GM12873 (cell line): ENCODE measurements around the gene PLXNB2.

Experiments
- TF ChIP-seq, protein P1 (sequence below): IDR thresholded peaks from 2 replicates; pipeline ENCODE4 v1.5.1; 2012; ENCODE audit warnings: low read depth, mild to moderate bottlenecking, moderate library complexity, low read length, control low read depth; ENCODE audit not compliant: insufficient read depth; ENCODE audit errors: missing control alignments

The PLXNB2 gene

DNA sequence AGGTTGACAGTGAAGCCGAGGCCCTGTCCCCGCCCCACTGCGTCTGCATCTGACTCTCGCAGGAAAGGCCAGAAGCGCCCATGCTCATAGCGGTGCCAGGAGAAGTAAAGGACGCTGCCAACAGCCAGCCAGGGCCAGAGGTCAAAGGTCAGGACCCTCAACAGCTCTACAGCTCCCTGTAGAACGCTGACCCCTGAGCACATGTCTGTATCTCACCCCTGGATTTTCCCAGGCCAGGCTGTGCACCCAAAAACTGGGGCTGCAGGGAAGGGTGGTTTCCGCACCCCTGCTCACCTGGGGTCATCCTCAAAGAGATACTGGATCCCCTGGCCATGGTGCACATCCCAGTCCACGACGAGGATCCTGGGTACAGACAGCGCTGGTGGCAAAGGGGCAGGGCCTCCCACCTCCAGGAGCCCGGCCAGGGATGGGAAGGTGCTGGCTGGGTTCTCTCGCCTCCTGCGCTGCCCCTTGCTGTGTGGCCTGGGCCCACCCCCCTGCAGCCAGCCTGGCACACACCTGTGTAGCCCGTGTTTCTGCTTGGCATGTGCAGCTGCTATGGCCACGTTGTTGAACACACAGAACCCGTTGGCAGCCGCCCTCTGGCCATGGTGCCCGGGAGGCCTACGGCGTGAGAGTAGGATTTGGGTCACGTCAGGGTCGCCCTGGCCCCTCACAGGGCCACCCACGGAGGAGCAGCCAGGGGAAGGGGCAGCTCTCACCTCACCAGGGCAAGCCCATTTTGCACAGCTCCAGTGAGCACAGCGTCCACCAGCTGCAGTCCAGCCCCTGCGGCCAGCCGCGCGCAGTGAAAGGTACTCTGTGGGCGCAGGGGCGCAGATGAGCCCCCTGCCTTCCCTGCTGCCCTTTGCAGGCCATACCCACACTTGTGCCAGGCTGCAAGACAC lies 57.9 kb downstream of the PLXNB2 start:
- TF ChIP-seq, protein P1, sequence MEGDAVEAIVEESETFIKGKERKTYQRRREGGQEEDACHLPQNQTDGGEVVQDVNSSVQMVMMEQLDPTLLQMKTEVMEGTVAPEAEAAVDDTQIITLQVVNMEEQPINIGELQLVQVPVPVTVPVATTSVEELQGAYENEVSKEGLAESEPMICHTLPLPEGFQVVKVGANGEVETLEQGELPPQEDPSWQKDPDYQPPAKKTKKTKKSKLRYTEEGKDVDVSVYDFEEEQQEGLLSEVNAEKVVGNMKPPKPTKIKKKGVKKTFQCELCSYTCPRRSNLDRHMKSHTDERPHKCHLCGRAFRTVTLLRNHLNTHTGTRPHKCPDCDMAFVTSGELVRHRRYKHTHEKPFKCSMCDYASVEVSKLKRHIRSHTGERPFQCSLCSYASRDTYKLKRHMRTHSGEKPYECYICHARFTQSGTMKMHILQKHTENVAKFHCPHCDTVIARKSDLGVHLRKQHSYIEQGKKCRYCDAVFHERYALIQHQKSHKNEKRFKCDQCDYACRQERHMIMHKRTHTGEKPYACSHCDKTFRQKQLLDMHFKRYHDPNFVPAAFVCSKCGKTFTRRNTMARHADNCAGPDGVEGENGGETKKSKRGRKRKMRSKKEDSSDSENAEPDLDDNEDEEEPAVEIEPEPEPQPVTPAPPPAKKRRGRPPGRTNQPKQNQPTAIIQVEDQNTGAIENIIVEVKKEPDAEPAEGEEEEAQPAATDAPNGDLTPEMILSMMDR, result no peak

DNA sequence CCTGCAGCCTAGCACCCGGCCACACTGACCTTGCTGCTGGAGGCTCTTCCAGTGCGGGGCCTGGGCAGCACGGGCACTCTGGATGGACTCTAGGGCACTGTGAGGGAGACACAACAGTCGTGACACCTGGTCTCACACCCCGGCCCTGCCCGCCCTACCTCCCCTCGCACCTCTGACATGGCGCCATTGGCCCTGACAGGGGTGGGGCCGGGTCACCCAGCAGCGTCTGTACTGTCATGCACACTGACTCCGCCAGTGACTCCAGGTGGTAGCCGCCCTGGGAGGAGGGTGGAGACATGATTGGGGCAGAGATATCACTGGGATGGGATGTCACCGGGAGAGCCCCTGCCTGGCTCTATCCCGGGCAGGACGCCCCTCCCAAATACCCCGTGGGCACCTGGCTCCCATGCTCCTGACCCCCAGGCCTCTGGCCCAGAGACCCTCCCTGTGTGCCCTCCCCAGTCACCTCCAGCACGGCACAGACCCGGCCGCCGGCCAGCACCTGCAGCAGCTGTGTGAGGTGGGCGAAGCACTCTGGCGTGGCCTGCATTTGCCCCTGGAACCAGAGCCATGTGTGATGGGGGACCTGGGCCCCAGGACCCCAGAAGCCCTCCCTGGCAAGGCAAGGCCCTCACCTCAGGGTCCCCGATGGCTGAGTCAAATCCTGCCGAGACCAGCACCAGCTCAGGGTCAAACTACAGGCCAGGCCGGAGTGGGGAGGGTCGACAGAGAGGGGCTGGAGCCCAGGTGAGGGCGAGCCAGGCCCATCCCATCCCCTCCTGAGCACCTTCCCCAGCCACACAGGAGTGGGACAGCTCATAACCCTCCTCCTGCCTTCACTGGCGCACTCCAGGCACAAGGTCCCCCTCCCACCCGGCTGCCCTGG lies 59.0 kb downstream of the PLXNB2 start:
- TF ChIP-seq, protein P1, result no peak

DNA sequence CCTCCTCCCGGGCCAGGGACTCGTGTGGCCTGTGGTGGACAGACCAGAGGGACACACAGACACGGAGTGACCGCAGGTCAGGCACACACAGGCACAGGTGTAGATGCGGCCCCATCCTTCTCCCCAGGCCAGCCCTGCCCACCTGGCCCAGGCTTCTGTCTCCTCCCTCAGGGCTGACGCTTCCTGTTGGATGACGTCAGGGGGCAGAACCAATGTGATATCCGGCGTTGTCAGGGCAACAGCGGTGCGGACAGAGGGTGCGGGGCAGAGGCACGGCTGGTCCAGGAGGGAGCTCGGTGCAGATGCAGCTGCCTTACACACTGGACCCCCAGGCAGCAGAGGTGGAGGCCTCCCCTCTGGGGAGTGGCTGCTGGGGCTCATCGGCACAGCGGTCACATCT lies 59.7 kb downstream of the PLXNB2 start:
- TF ChIP-seq, protein P1, result no peak

GRCh38 chr22:50246242-50247175 lies 60.9 kb downstream of the PLXNB2 start:
- TF ChIP-seq, protein P1, result peak; percentile 38

DNA sequence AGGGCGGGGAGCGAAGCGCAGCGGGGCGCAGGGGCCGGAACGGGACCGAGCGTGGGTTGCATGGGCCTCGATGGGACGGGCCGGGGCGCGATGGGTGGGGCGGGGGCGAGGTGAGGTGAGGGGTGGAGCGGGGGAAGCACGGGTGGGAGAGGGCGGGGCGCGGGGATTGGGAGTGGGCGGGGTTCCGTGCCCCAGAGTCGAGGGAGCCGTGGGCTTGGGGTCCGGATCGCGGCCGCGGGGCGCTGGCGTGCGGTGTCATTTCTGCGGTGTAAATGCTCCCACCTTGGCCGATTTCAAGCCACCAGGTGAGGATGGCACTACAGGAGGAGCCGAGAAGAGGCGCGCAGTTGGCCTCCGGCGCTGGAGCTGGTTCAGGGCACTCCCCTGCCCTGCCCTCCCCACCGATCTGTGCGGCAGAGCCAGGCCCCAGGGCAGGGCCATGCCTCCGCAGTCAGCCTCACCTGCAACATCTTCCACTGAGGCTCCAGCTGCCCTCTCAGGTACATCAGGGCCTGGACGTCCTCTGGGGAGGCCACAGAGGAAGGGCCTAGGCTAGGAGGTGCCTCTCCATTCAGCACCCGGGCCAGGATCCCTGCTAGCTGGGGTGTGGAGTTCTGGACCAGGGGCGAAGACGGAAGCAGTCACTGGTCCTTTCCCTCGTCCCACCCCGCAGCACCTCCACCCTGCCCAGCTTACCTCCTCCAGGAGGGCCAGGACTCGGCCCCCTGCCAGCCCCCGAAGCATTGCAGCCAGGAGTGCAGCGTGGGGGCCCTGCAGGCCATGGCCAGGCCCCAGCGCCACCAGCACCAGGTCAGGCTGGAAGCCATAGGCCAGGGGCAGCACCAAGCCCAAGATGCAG lies 62.0 kb downstream of the PLXNB2 start:
- TF ChIP-seq, protein P1, result no peak

GRCh38 chr22:50244420-50245213 lies 62.8 kb downstream of the PLXNB2 start, which contains the start of gene TUBGCP6:
TUBGCP6 (minus strand) TSS chr22:50245023; CDS start chr22:50244459, 564 bp downstream.
- TF ChIP-seq, protein P1, result peak; percentile 35
